ENCODE measurements around the gene SIGLEC10. TPM values are rescaled to one million over a fixed set of nuclear protein-coding genes. Genes with fewer than 3 reads are reported as not detected.

SIGLEC10 gene
- total and polyA plus RNA-seq, 7 donors, result 0.83 to 14.4 (median 2.5) TPM

DNA sequence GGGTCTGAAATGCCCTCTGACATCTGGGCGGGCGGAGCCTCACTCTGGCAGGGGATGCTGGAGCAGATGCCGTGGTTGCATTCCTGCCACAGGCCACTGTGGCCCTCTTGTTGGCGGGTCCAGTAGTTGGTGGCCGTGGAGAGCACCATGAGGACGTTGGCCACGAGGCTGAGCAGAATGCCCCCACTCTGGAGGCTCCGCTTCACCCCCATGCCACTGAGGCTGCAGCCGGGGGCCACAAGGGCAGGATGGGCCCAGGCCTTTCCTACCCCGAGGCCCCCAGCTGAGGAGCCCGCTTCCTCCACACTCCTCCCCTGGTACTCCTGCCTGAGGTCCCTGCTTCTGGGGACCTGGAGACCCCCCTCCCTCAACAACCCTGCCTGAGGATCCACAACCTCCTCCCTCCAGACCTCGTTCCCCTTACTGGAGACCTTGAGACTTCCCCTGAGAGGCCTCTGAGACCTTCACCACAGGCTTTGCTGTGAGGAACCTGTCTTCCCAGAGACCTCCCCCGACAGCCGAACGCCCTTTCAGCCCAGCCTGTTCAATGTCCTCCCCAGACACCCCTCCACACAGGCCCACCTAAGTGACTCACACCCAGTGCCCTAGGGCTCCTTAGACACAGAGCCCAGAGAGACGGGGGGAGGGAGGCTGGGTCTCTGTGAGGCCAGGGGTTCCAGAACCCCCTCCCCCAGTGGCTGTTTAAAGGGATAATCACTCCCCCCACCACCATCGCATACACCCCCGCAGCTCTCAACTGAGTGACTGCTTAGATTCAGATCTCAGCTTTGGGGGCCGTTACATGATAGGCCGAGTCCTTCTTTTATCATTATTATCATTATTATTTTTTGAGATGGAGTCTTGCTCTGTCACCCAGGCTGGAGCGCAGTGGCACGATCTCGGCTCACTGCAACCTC lies 48.8 kb downstream of the SIGLEC10 start, which contains the start of gene CLDND2:
Gene CLDND2 (minus strand): TSS at position 638 of the 917 bp plus-strand sequence. CDS start 426 bp downstream, at position 212.
- TF ChIP-seq, protein P1, sequence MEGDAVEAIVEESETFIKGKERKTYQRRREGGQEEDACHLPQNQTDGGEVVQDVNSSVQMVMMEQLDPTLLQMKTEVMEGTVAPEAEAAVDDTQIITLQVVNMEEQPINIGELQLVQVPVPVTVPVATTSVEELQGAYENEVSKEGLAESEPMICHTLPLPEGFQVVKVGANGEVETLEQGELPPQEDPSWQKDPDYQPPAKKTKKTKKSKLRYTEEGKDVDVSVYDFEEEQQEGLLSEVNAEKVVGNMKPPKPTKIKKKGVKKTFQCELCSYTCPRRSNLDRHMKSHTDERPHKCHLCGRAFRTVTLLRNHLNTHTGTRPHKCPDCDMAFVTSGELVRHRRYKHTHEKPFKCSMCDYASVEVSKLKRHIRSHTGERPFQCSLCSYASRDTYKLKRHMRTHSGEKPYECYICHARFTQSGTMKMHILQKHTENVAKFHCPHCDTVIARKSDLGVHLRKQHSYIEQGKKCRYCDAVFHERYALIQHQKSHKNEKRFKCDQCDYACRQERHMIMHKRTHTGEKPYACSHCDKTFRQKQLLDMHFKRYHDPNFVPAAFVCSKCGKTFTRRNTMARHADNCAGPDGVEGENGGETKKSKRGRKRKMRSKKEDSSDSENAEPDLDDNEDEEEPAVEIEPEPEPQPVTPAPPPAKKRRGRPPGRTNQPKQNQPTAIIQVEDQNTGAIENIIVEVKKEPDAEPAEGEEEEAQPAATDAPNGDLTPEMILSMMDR (IDR thresholded peaks at IDR 0.05), result no peak
- no peak for TF ChIP-seq POLR2AphosphoS5 (IDR thresholded peaks at IDR 0.05)
- TF ChIP-seq POLR2A (IDR thresholded peaks at IDR 0.05), result no peak
- TF ChIP-seq EP300 (IDR thresholded peaks at IDR 0.05), result no peak
- no peak for DNase-seq
- Histone ChIP-seq H3K27ac (peak within 1 kb of the TSS; percentile 97 to 100 (median 98)), H3K9me3 (no peaks in the 10 kb centered on the region), H3K36me3 (no peaks in the 10 kb centered on the region), H3K27me3 (no peaks in the 10 kb centered on the region), H3K4me1 (peaks cover 0 to 39% (median 23%) of the 10 kb centered on the region in 4 donors), H3K4me3 (peak within 1 kb of the TSS; percentile 64 to 93 (median 74))
- intact Hi-C loops (cut with DNase I), result loop anchor here (2.0 to 10.0 kb wide), 2 partner anchors 26 to 206 kb away; partner anchors contain the start of gene ZNF175
- 61 to 69% methylated on average over 23 of the region's 23 CpGs for WGBS, 2 donors

DNA sequence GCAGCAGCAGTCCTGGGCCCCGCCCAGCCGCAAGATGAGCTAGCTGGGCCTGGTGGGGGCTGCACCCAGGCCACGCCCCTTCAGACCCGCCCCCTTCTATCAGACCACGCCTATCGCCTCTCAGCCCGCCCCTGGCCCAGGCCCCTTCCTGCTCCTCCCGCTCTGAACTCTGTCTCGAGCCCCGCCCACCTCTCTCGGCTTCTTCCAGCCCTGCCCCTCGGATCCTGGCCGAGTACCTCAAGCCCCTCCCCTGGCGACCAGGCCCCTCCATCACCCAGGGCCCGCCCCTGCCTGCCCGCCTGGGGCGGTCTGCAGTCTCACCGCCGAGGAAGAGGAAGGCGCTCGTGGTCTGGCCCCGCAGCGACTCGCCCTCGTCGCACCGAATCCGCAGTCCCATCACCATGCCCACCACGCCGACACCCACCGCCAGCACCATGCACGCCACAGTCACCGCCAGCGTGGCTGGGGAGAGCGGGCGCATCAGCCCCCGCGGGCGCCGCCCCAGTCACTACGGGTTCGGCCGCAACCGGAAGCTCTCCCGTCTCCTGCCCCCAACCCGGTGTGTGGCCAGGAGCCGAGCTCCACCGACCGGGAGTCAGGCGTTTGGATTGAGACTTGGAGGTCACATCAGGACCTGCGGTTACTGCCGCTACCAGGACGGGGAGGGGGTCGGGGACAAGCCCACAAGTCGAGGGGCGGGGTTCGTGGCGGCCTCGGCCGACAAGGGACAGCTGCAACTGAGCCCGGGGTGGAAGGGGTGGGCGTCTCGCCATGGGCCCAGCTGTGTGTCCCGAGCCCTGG lies 49.7 kb downstream of the SIGLEC10 start:
- TF ChIP-seq POLR2AphosphoS5 (IDR thresholded peaks at IDR 0.05) (peak in 1 of 4 donors; percentile 60), EP300 (IDR thresholded peaks at IDR 0.05) (no peak)
- intact Hi-C loops (cut with DNase I), result loop anchor here (1.0 to 10.0 kb wide), 3 partner anchors 27 to 322 kb away; partner anchors contain the start of gene ZNF175

DNA sequence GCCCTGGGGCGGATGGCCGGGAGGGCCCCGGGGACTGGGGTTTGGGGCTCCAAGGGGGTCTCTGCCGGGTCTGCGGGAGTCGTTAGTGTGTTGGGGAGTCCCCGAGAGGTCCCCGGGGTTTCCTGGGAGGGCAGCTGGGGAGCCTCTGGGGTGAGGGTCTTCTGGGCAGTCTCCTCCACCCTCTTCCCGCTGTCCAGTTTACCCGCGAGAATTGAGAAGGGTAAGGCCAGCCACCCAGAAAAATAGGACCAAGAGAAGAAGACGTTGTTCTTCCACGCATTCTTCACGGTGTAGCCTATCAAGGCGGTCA lies 50.2 kb downstream of the SIGLEC10 start:
- intact Hi-C loops (cut with DNase I), result loop anchor here (1.0 to 10.0 kb wide), 2 partner anchors 208 to 322 kb away; partner anchors contain the start of gene ZNF175

More for the DNA sequence above, 49.7 kb downstream of the SIGLEC10 start:
- no peaks in the 10 kb centered on the region for H3K9me3 ChIP-seq
- DNase-seq, result peak; percentile 100
- H3K4me3 ChIP-seq, result peak overlapping the region; percentile 64 to 93 (median 74)
- WGBS, 2 donors, result 1% methylated on average over 64 of the region's 64 CpGs
- peak overlapping the region; percentile 97 to 100 (median 98) for H3K27ac ChIP-seq
- H3K36me3 ChIP-seq, result no peaks in the 10 kb centered on the region
- H3K4me1 ChIP-seq, result peaks cover 0 to 46% (median 26%) of the 10 kb centered on the region in 4 donors
- no peaks in the 10 kb centered on the region for H3K27me3 ChIP-seq

DNA sequence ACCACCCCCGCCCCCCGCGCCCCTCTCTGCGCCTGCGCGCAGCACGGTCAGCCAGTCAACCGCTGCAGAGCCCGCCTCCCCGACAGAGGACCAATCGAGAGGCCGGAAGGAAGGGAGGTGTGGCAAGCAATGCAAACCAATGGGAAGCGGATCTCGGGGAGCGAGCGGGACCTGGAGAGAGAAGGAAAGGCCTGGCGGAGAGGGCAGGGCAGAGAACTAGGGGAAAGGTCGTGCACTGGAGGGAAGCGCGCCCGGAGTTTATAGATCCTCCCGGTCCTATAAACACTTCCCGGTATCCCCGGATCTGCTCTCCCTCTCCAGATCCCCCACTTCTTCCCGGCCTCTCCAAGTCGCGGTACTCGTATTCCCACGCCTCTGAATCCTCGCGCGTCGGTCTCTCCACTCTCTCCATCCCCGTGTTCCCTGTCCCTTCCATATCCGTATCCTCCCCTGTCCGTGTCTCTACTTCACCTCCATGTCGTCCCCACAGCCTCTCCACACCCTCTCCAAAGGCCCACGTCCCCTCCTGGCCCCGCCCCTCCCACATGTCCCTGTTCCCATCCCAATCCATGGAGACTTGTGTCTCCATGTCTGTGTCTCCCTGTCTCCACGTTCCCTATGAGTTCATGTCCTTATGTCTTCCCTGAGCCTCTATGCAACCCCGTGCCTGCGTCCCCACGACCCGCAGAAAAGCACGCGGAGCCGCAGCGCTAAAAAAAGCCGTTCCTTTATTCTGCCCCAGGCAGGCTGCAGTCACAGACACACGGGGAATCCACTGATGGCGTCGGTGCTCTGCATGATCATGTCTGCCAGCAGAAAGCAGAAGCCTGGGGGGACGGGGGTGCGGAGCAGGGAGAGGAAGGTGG lies 50.8 kb downstream of the SIGLEC10 start:
- peak; percentile 100 for DNase-seq
- H3K4me3 ChIP-seq, result peak overlapping the region; percentile 64 to 93 (median 74)
- intact Hi-C loops (cut with DNase I), result loop anchor here (1.0 to 10.0 kb wide), 3 partner anchors 26 to 323 kb away; partner anchors contain the start of gene ZNF175
- H3K27ac ChIP-seq, result peak overlapping the region; percentile 97 to 100 (median 98)
- TF ChIP-seq POLR2A (IDR thresholded peaks at IDR 0.05) (peak; percentile 52 to 64), POLR2AphosphoS5 (IDR thresholded peaks at IDR 0.05) (peak; percentile 85 to 99 (median 96)), EP300 (IDR thresholded peaks at IDR 0.05) (no peak)
- TF ChIP-seq, protein P1 (IDR thresholded peaks at IDR 0.05), result no peak
- no peaks in the 10 kb centered on the region for H3K9me3 ChIP-seq
- WGBS, 2 donors, result 0 to 1% methylated on average over 54 of the region's 54 CpGs
- H3K4me1 ChIP-seq, result peaks cover 0 to 54% (median 27%) of the 10 kb centered on the region in 4 donors
- no peaks in the 10 kb centered on the region for H3K27me3 ChIP-seq
- H3K36me3 ChIP-seq, result no peaks in the 10 kb centered on the region

More for the DNA sequence above, 50.2 kb downstream of the SIGLEC10 start:
- H3K36me3 ChIP-seq, result no peaks in the 10 kb centered on the region
- H3K9me3 ChIP-seq, result no peaks in the 10 kb centered on the region
- H3K27ac ChIP-seq, result peak overlapping the region; percentile 97 to 100 (median 98)
- no peak for DNase-seq
- TF ChIP-seq POLR2AphosphoS5 (IDR thresholded peaks at IDR 0.05) (peak; percentile 95 to 99 (median 99)), EP300 (IDR thresholded peaks at IDR 0.05) (peak in 1 of 4 donors; percentile 11), POLR2A (IDR thresholded peaks at IDR 0.05) (peak; percentile 82 to 89)
- TF ChIP-seq, protein P1 (IDR thresholded peaks at IDR 0.05), result no peak
- no peaks in the 10 kb centered on the region for H3K27me3 ChIP-seq
- H3K4me3 ChIP-seq, result peak overlapping the region; percentile 64 to 93 (median 74)
- WGBS, 2 donors, result 0 to 1% methylated on average over 15 of the region's 15 CpGs
- H3K4me1 ChIP-seq, result peaks cover 0 to 51% (median 27%) of the 10 kb centered on the region in 4 donors

All from sigmoid colon (tissue), 7 donors.